H9 (cell line): ENCODE results near the gene ACP1. TPM values are rescaled to one million over a fixed set of nuclear protein-coding genes. Genes with fewer than 3 reads are reported as not detected.

Source experiments
- DNase-seq: peaks from one replicate; pipeline ENCODE4 v3.0.0-alpha.2; 2017
- H2AFZ ChIP-seq: one replicate; pipeline ENCODE4 v1.6.1; 2013; ENCODE audit warnings: mild to moderate bottlenecking, low read length, control low read depth, moderate library complexity
- H2AK5ac ChIP-seq: 2 replicates; pipeline ENCODE4 v1.6.1; 2013; ENCODE audit warnings: low read length, control low read depth, mixed read lengths; ENCODE audit not compliant: insufficient read length
- H2BK120ac ChIP-seq: one replicate; pipeline ENCODE4 v1.6.1; 2013; ENCODE audit warnings: low read depth, mild to moderate bottlenecking, low read length, control low read depth, inconsistent platforms; ENCODE audit not compliant: poor library complexity, severe bottlenecking
- H2BK12ac ChIP-seq: 2 replicates; pipeline ENCODE4 v1.6.1; 2013; ENCODE audit warnings: low read length, control low read depth, mixed read lengths, low read depth; ENCODE audit not compliant: insufficient read length
- H2BK15ac ChIP-seq: 2 replicates; pipeline ENCODE4 v1.6.1; 2013; ENCODE audit warnings: low read depth, low read length, control low read depth
- H2BK20ac ChIP-seq: one replicate; pipeline ENCODE4 v1.6.1; 2013; ENCODE audit warnings: low read depth, mild to moderate bottlenecking, low read length, control low read depth, inconsistent platforms; ENCODE audit not compliant: poor library complexity, severe bottlenecking
- H2BK5ac ChIP-seq: 2 replicates; pipeline ENCODE4 v1.6.1; 2013; ENCODE audit warnings: low read length, control low read depth, mixed read lengths; ENCODE audit not compliant: insufficient read length
- H3K14ac ChIP-seq: 2 replicates; pipeline ENCODE4 v1.6.1; 2013; ENCODE audit warnings: low read length, control low read depth; ENCODE audit not compliant: insufficient read depth
- H3K18ac ChIP-seq: 2 replicates; pipeline ENCODE4 v1.6.1; 2013; ENCODE audit warnings: low read depth, mild to moderate bottlenecking, mixed read lengths, low read length, control low read depth; ENCODE audit not compliant: insufficient read length
- H3K23ac ChIP-seq: 2 replicates; pipeline ENCODE4 v1.6.1; 2013; ENCODE audit warnings: low read length, control low read depth, mixed read lengths, low read depth; ENCODE audit not compliant: insufficient read length
- H3K23me2 ChIP-seq: 2 replicates; pipeline ENCODE4 v1.6.1; 2013; ENCODE audit warnings: low read depth, mild to moderate bottlenecking, mixed read lengths, low read length, control low read depth; ENCODE audit not compliant: insufficient read length, poor library complexity, severe bottlenecking
- H3K27ac ChIP-seq: 2 replicates; pipeline ENCODE4 v1.5.1; 2013; ENCODE audit warnings: low read length, control low read depth, mixed read lengths, low read depth; ENCODE audit not compliant: insufficient read length
- H3K27me3 ChIP-seq: 2 replicates; pipeline ENCODE4 v1.6.1; 2013; ENCODE audit warnings: low read length, control low read depth, inconsistent platforms; ENCODE audit not compliant: insufficient read depth
- H3K4ac ChIP-seq: 2 replicates; pipeline ENCODE4 v1.6.1; 2013; ENCODE audit warnings: low read depth, mild to moderate bottlenecking, control low read depth, inconsistent platforms, low read length, moderate library complexity
- H3K4me1 ChIP-seq: 2 replicates; pipeline ENCODE4 v1.6.1; 2013; ENCODE audit warnings: low read length, control low read depth, inconsistent platforms; ENCODE audit not compliant: insufficient read depth
- H3K4me2 ChIP-seq: 2 replicates; pipeline ENCODE4 v1.6.1; 2013; ENCODE audit warnings: low read length, control low read depth, mixed read lengths; ENCODE audit not compliant: insufficient read length, insufficient read depth
- H3K56ac ChIP-seq: 2 replicates; pipeline ENCODE4 v1.6.1; 2013; ENCODE audit warnings: low read depth, mild to moderate bottlenecking, mixed read lengths, low read length, control low read depth; ENCODE audit not compliant: insufficient read length
- H3K79me1 ChIP-seq: 2 replicates; pipeline ENCODE4 v1.6.1; 2013; ENCODE audit warnings: low read depth, mild to moderate bottlenecking, moderate library complexity, low read length, control low read depth, inconsistent platforms; ENCODE audit not compliant: insufficient read depth, poor library complexity, severe bottlenecking
- H3K79me2 ChIP-seq: 2 replicates; pipeline ENCODE4 v1.6.1; 2013; ENCODE audit warnings: low read length, control low read depth, inconsistent platforms; ENCODE audit not compliant: insufficient read depth
- H3K9ac ChIP-seq: 2 replicates; pipeline ENCODE4 v1.6.1; 2013; ENCODE audit warnings: low read length, control low read depth, mixed read lengths; ENCODE audit not compliant: insufficient read length; ENCODE audit errors: extremely low read depth
- H3K9me3 ChIP-seq: one replicate; pipeline ENCODE4 v1.6.1; 2013; ENCODE audit warnings: low read depth, low read length, inconsistent platforms; ENCODE audit not compliant: control insufficient read depth
- H3T11ph ChIP-seq: one replicate; pipeline ENCODE4 v1.6.1; 2013; ENCODE audit warnings: mild to moderate bottlenecking, low read length, control low read depth, inconsistent platforms
- H4K20me1 ChIP-seq: one replicate; pipeline ENCODE4 v1.6.1; 2013; ENCODE audit not compliant: control insufficient read depth, insufficient read length, insufficient read depth
- H4K5ac ChIP-seq: 2 replicates; pipeline ENCODE4 v1.6.1; 2013; ENCODE audit warnings: low read depth, mild to moderate bottlenecking, mixed read lengths, low read length, control low read depth; ENCODE audit not compliant: insufficient read length
- H4K8ac ChIP-seq: replicated peaks from 2 replicates; pipeline ENCODE4 v1.6.1; 2013; ENCODE audit warnings: low read length, control low read depth, mixed read lengths, low read depth; ENCODE audit not compliant: insufficient read length
- H4K91ac ChIP-seq: 2 replicates; pipeline ENCODE4 v1.6.1; 2013; ENCODE audit warnings: low read depth, mild to moderate bottlenecking, moderate library complexity, mixed read lengths, low read length, control low read depth; ENCODE audit not compliant: insufficient read length
- H3K27ac Mint-ChIP-seq, 3 experiments: 2 replicates in 2 of 3; 3 replicates in 1 of 3; pipeline ENCODE4 v1.8.0; 2020 to 2021; ENCODE audit warnings: mixed read lengths in 3 of 3, mild to moderate bottlenecking in 1 of 3, moderate library complexity in 1 of 3
- H3K27me3 Mint-ChIP-seq: 2 replicates; pipeline ENCODE4 v1.8.0; 2021; ENCODE audit warnings: low read depth, mild to moderate bottlenecking, moderate library complexity, mixed read lengths
- H3K36me3 Mint-ChIP-seq, 3 experiments: 2 replicates in 2 of 3; 3 replicates in 1 of 3; pipeline ENCODE4 v1.8.0; 2020 to 2021; ENCODE audit warnings: low read depth in 3 of 3, mixed read lengths in 3 of 3; ENCODE audit not compliant: insufficient read depth in 1 of 3
- H3K4me1 Mint-ChIP-seq, 2 experiments: 2 replicates each; pipeline ENCODE4 v1.8.0; 2020; ENCODE audit warnings: mixed read lengths in 2 of 2
- H3K4me3 Mint-ChIP-seq, 2 experiments: 2 replicates in 1 of 2; 3 replicates in 1 of 2; pipeline ENCODE4 v1.8.0; 2020 to 2021; ENCODE audit warnings: mild to moderate bottlenecking in 2 of 2, mixed read lengths in 2 of 2, moderate library complexity in 1 of 2
- H3K9me3 Mint-ChIP-seq, 2 experiments: 2 replicates in 1 of 2; 3 replicates in 1 of 2; pipeline ENCODE4 v1.8.0; 2020; ENCODE audit warnings: mild to moderate bottlenecking in 2 of 2, mixed read lengths in 2 of 2, moderate library complexity in 1 of 2
- CTCF ChIP-seq: fragments of 200-600 bp; sonication (generic); conservative IDR thresholded peaks from 3 replicates; pipeline ENCODE4 v1.8.0; 2021; ENCODE audit warnings: antibody characterized with exemption, mild to moderate bottlenecking
- WGBS: extraction: QIAGEN DNeasy Blood & Tissue Kit; methylation state at CpG from one replicate; pipeline ENCODE4 v1.1.7; 2013; ENCODE audit warnings: missing lambda C conversion rate, low lambda C conversion rate, mixed read lengths; ENCODE audit not compliant: insufficient read length; ENCODE audit errors: extremely low coverage; 5-methylcytosine and 5-hydroxymethylcytosine counted together
- total RNA-seq: library from RNA; stranded (reverse); gene quantifications from 2 replicates; pipeline ENCODE4 v1.2.1, GENCODE V29; 2021

ACP1 gene
- total RNA-seq, 1 experiment from 2014 or later, result 143 TPM

DNA sequence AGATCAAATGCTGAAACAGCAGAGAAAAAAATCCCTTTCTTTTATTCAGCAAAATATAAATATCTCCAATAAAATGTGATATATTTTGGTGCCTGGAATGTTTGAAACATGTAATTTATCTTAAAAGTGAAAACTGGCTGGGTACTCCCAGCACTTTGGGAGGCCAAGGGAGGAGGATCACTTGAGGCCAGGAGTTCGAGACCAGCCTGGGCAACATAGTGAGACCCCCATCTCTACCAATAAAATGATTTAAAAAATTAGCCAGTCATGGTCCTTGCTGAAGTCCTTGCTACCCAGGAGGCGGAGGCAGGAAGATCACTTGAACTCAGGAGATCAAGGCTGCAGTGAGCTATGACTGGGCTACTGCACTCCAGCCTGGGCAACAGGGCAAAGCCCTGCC is 9.6 kb upstream of the ACP1 start:
- Mint-ChIP-seq H3K4me1 (peaks cover 6 to 9% of the 10 kb centered on the region in 2 experiments; a peak in 3 of 4 replicates), H3K4me3 (no peak overlapping the region), H3K9me3 (peaks cover 26 to 30% of the 10 kb centered on the region in 2 experiments), H3K27me3 (peaks cover 2% of the 10 kb centered on the region), H3K27ac (no peak overlapping the region), H3K36me3 (peaks cover 19 to 34% (median 32%) of the 10 kb centered on the region in 3 experiments)
- Histone ChIP-seq H3K79me1 (no peaks in the 10 kb centered on the region), H2BK12ac (no peak overlapping the region), H3K56ac (no peak overlapping the region), H2BK20ac (no peak overlapping the region), H3T11ph (no peak overlapping the region), H2AK5ac (no peak overlapping the region), H3K23me2 (no peaks in the 10 kb centered on the region), H3K27me3 (no peaks in the 10 kb centered on the region), H3K4ac (no peak overlapping the region), H2BK5ac (no peak overlapping the region), H4K20me1 (no peaks in the 10 kb centered on the region), H3K23ac (no peak overlapping the region), H3K4me2 (no peak overlapping the region), H2BK15ac (no peak overlapping the region), H4K5ac (no peak overlapping the region), H3K27ac (no peak overlapping the region), H3K4me1 (no peaks in the 10 kb centered on the region), H3K14ac (no peak overlapping the region), H3K9me3 (no peaks in the 10 kb centered on the region), H2BK120ac (no peak overlapping the region), H3K9ac (no peak overlapping the region), H3K18ac (no peak overlapping the region), H2AFZ (no peak overlapping the region), H4K8ac (no peak overlapping the region), H3K79me2 (no peaks in the 10 kb centered on the region), H4K91ac (no peak overlapping the region)
- no peak for TF ChIP-seq CTCF
- no CpG with 5 or more reads among the region's 2 CpGs for WGBS
- DNase-seq, result no peak
